ENCODE data around the gene GJA8. TPM values are rescaled to one million over a fixed set of nuclear protein-coding genes. Genes with fewer than 3 reads are reported as not detected.
"Not testable (repeated sequence)": the region's sequence is repeated elsewhere in the genome, so short reads cannot be mapped to it uniquely, and the experiment has no call there.

The GJA8 gene
- 1 to 10 TPM in 1 of 2 donors, not detected in 1; 1.1 TPM for total RNA-seq

DNA sequence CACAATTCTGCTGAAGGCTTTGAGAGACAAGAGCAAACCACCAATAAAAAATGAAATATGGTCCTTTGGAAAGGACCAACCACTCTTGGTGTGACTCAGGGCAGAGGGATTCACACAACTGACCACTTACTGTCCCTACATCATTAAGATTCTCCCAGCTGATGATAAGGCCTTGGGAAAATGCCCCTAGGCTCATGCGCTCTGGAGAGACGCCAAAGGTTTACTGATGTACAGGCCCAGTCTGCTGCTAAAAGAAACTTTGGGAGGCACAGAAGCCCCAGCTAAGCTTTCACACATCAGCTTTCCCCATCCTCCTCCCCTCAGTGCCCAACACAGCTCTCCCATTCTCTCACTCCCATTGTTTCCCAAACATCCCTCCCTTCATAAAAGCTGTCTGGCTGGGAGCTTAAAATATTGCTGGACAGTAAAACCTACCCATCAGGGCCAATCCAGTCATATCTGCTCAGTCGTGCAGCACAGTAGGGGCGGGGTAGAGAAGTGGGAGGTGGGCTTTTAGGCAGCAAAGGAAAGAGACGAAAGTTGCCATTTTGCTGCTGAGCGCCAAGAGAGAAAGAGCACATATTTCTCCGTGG is at the start of gene GJA8:
GJA8 (plus strand) TSS at position 543 of the 593 bp plus-strand sequence. CDS start 5,161 bp downstream, outside the sequence.
- no peaks in the 10 kb centered on the region for H3K36me3 ChIP-seq
- TF ChIP-seq, protein P1, sequence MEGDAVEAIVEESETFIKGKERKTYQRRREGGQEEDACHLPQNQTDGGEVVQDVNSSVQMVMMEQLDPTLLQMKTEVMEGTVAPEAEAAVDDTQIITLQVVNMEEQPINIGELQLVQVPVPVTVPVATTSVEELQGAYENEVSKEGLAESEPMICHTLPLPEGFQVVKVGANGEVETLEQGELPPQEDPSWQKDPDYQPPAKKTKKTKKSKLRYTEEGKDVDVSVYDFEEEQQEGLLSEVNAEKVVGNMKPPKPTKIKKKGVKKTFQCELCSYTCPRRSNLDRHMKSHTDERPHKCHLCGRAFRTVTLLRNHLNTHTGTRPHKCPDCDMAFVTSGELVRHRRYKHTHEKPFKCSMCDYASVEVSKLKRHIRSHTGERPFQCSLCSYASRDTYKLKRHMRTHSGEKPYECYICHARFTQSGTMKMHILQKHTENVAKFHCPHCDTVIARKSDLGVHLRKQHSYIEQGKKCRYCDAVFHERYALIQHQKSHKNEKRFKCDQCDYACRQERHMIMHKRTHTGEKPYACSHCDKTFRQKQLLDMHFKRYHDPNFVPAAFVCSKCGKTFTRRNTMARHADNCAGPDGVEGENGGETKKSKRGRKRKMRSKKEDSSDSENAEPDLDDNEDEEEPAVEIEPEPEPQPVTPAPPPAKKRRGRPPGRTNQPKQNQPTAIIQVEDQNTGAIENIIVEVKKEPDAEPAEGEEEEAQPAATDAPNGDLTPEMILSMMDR (IDR thresholded peaks at IDR 0.05), result no peak
- TF ChIP-seq POLR2A (IDR thresholded peaks at IDR 0.05) (no peak), POLR2AphosphoS5 (IDR thresholded peaks at IDR 0.05) (no peak)
- H3K4me1 ChIP-seq (replicated peaks), result no peaks in the 10 kb centered on the region
- no peak within 1 kb of the TSS for H3K4me3 ChIP-seq
- no peak for DNase-seq (ENCODE audit: low spot score)
- intact Hi-C loops (cut with DNase I), result no loop called here
- no peak within 1 kb of the TSS for H3K27ac ChIP-seq
- H3K27me3 ChIP-seq (replicated peaks; ENCODE audit: insufficient read depth), result no peaks in the 10 kb centered on the region
- WGBS, result 69% methylated on average over 7 of the region's 7 CpGs
- H3K9me3 ChIP-seq, result no peaks in the 10 kb centered on the region

GRCh38 chr1:147853391-147853790 is 49.2 kb upstream of the GJA8 start:
- H3K27ac ChIP-seq, result no peak overlapping the region
- DNase-seq (ENCODE audit: low spot score), result no peak
- WGBS, result 41% methylated on average over 3 of the region's 3 CpGs
- no peaks in the 10 kb centered on the region for H3K4me1 ChIP-seq (replicated peaks)
- H3K27me3 ChIP-seq (replicated peaks; ENCODE audit: insufficient read depth), result peaks cover 2% of the 10 kb centered on the region
- TF ChIP-seq, protein P1 (IDR thresholded peaks at IDR 0.05), result no peak
- TF ChIP-seq POLR2AphosphoS5 (IDR thresholded peaks at IDR 0.05), result no peak
- TF ChIP-seq POLR2A (IDR thresholded peaks at IDR 0.05), result no peak
- intact Hi-C loops (cut with DNase I), result no loop called here
- H3K36me3 ChIP-seq, result no peaks in the 10 kb centered on the region
- H3K9me3 ChIP-seq, result no peaks in the 10 kb centered on the region
- H3K4me3 ChIP-seq, result no peak overlapping the region

GRCh38 chr1:147854989-147855388 is 47.6 kb upstream of the GJA8 start:
- H3K27me3 ChIP-seq (replicated peaks; ENCODE audit: insufficient read depth); intact Hi-C loops (cut with DNase I); H3K4me3 ChIP-seq; H3K36me3 ChIP-seq; DNase-seq (ENCODE audit: low spot score); H3K9me3 ChIP-seq; H3K27ac ChIP-seq; H3K4me1 ChIP-seq (replicated peaks): not testable (repeated sequence)
- 49% methylated on average over 4 of the region's 4 CpGs for WGBS

DNA sequence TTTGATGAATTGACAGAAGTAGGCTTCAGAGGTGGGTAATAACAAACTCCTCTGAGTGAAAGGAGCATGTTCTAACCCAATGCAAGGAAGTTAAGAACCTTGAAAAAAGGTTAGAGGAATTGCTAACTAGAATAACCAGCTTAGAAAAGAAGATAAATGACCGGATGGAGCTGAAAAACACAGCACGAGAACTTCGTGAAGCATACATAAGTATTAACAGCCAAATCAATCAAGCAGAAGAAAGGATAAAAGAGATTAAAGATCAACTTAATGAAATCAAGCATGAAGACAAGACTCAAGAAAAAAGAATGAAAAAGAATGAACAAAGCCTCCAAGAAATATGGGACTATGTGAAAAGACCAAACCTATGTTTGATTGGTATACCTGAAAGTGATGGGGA is 46.6 kb upstream of the GJA8 start:
- WGBS, result 88% methylated on average over 3 of the region's 3 CpGs
- H3K4me3 ChIP-seq; DNase-seq (ENCODE audit: low spot score); H3K4me1 ChIP-seq (replicated peaks); H3K36me3 ChIP-seq; H3K9me3 ChIP-seq; H3K27me3 ChIP-seq (replicated peaks; ENCODE audit: insufficient read depth); H3K27ac ChIP-seq; intact Hi-C loops (cut with DNase I): not testable (repeated sequence)

GRCh38 chr1:147867204-147867603 is 35.4 kb upstream of the GJA8 start:
- H3K27ac ChIP-seq; DNase-seq (ENCODE audit: low spot score); H3K4me3 ChIP-seq; H3K27me3 ChIP-seq (replicated peaks; ENCODE audit: insufficient read depth); H3K36me3 ChIP-seq; intact Hi-C loops (cut with DNase I); H3K4me1 ChIP-seq (replicated peaks); H3K9me3 ChIP-seq: not testable (repeated sequence)
- WGBS, result 98% methylated on average over 4 of the region's 4 CpGs

DNA sequence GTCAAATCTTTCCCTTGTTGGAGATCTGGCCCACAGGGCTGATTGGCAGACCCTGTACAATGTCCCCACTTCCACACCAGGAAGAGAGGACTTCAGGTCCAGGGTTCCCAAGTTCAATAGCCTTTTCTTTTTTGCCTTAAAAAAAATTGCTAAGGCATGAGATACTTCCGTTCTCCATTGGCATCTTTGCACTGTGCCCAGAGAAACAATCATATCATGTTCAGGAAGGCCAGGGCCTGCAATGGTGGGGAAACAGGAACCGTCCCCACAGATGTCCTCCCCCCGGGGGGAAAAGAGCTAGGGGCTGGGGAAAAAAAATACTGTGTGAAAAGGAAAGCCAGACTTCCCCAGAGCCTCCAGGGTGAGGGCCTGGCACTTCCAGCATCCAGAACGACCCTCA is 24.6 kb upstream of the GJA8 start:
- no peak overlapping the region for H3K4me3 ChIP-seq
- no peaks in the 10 kb centered on the region for H3K4me1 ChIP-seq (replicated peaks)
- TF ChIP-seq, protein P1 (IDR thresholded peaks at IDR 0.05), result no peak
- TF ChIP-seq POLR2A (IDR thresholded peaks at IDR 0.05) (no peak), POLR2AphosphoS5 (IDR thresholded peaks at IDR 0.05) (no peak)
- no peaks in the 10 kb centered on the region for H3K27me3 ChIP-seq (replicated peaks; ENCODE audit: insufficient read depth)
- no peak for DNase-seq (ENCODE audit: low spot score)
- no peak overlapping the region for H3K27ac ChIP-seq
- H3K9me3 ChIP-seq, result no peaks in the 10 kb centered on the region
- H3K36me3 ChIP-seq, result no peaks in the 10 kb centered on the region
- intact Hi-C loops (cut with DNase I), result no loop called here
- WGBS, result 58% methylated on average over 4 of the region's 4 CpGs

Data from prostate gland (tissue), 2 donors.